BE2C (cell line): ENCODE results near the gene SH3BP5.

Source experiments
- DNase-seq: peaks from one replicate; pipeline ENCODE4 v3.0.0-alpha.2; 2020
- H3K27me3 ChIP-seq: fragments of 250-450 bp; sonication (Bioruptor Pico); 2 replicates; pipeline ENCODE4 v1.5.1; 2020; ENCODE audit warnings: mild to moderate bottlenecking
- H3K36me3 ChIP-seq: fragments of 250-450 bp; sonication (Bioruptor Pico); 2 replicates; pipeline ENCODE4 v1.5.1; 2020; ENCODE audit warnings: mild to moderate bottlenecking
- H3K4me1 ChIP-seq: fragments of 250-450 bp; sonication (Bioruptor Pico); 2 replicates; pipeline ENCODE4 v1.5.1; 2020
- H3K4me3 ChIP-seq: 2 replicates; pipeline ENCODE4 v1.5.1; 2011; ENCODE audit warnings: low read depth, low read length
- H3K9me3 ChIP-seq: fragments of 250-450 bp; sonication (Bioruptor Pico); 2 replicates; pipeline ENCODE4 v1.5.1; 2020
- TF ChIP-seq, protein P1 (sequence below): IDR thresholded peaks from 2 replicates; pipeline ENCODE4 v1.5.1; 2012; ENCODE audit warnings: mild to moderate bottlenecking, low read depth, low read length

SH3BP5 gene

DNA sequence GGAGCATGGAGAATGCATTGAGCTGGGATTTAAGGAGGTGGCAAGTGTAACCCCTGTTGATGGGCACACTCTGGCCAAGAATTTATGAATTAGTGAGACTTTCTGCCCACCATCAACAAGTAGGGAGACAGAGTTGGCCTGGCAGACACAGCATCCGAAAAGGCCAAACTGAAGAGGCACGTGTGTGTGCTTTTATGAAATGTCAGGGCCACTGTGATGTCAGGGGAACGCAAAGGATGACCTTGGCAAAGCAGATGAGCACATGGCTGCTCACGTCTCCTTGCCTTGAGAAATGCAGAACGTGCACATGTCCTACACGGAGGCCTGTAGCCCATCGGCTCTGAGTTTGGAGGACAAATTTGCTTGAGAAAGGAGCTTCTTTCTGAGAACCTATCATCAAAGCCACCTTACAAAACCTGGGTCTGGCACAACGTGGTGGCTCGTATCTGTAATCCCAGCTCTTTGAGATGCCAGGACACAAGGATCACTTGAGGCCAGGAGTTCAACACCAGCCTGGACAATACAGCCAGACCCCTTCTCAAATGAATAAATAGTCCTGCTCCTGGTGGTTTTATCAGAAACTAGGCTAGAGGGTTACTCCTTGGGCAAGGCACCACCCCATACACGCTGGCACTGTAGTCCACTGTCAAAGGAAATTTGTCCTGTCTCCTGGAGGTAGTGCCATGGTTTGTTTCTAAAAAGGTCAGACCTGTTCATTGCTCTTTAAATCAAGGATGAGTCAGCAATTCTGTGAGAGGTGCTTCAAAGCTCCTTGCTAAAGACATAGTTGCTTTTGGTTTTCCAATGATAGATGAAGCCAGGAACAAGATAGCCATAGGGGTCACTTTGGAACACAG is 941 bp upstream of the SH3BP5 start:
- no peaks in the 10 kb centered on the region for H3K4me1 ChIP-seq
- no peak for DNase-seq
- H3K27me3 ChIP-seq = no peaks in the 10 kb centered on the region
- H3K4me3 ChIP-seq = no peak overlapping the region; the same call in 1 of the 2 replicates
- no peaks in the 10 kb centered on the region for H3K9me3 ChIP-seq
- TF ChIP-seq, protein P1, sequence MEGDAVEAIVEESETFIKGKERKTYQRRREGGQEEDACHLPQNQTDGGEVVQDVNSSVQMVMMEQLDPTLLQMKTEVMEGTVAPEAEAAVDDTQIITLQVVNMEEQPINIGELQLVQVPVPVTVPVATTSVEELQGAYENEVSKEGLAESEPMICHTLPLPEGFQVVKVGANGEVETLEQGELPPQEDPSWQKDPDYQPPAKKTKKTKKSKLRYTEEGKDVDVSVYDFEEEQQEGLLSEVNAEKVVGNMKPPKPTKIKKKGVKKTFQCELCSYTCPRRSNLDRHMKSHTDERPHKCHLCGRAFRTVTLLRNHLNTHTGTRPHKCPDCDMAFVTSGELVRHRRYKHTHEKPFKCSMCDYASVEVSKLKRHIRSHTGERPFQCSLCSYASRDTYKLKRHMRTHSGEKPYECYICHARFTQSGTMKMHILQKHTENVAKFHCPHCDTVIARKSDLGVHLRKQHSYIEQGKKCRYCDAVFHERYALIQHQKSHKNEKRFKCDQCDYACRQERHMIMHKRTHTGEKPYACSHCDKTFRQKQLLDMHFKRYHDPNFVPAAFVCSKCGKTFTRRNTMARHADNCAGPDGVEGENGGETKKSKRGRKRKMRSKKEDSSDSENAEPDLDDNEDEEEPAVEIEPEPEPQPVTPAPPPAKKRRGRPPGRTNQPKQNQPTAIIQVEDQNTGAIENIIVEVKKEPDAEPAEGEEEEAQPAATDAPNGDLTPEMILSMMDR = no peak
- no peaks in the 10 kb centered on the region for H3K36me3 ChIP-seq

DNA sequence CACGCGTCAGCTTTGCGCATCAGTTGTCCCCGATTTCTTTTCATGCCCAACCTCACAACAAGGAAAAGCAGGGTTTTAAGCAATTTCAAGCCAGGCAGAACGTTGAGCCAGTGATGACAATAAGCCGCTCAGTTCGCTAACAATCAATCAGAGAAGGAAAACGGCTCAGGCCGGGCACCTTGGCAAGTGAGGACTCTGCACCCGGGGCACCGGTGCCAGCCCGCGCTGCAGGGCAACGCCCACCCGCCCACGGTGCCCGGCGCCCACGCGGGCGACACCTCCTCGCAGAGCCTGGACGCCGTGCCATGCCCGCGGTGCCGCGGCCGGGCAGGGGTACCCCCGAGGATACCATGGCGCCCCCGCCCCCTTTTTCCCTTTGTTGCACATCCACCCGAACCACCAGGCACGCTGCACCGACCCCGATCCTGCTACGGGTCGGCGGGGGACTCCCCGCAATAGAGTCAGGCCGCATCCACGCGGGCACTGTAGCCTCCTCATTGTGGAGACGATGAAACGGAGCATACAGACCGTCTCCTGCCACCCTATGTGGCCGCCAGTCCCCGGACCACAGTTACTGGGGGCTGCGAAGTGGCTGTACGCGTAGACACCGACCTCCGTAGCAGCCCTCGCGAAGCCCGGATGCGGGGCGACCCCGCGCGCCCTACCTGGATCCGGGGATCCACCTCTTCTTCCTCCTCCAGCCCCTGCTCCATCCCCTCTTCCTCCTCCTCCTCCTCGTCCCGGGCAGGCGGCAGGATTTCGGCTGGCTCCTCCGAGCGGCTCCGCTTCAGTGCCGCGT is 581 bp downstream of the SH3BP5 start:
- H3K4me3 ChIP-seq = peak overlapping the region; percentile 68
- TF ChIP-seq, protein P1 = no peak
- H3K36me3 ChIP-seq = no peaks in the 10 kb centered on the region
- peak; percentile 13 for DNase-seq
- no peaks in the 10 kb centered on the region for H3K4me1 ChIP-seq
- no peaks in the 10 kb centered on the region for H3K9me3 ChIP-seq
- no peaks in the 10 kb centered on the region for H3K27me3 ChIP-seq

DNA sequence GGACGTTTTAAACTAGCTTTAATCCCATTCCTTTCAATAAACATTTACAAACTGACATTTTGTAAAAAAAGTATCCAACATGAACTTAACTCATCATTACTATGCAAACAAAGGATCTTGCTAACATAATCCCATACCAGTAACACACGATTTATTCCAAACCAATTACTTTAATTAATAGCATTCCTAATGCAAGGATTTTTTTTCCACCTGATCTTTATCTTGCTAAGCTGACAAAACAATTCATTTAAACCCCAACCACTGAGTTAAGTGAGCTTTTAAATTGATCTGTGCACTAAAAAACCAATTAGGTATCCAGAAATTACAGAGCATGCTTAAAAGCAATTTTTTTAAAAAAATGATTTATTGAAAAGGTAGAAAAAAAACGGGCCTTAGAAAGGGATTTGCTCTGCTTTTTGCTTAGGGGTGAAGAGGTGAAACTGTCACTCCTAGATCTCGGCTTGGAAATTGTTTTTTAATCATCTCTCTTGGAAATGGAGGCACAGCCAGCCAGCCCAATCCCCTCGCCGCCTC is 1.2 kb downstream of the SH3BP5 start:
- H3K4me3 ChIP-seq = peak overlapping the region; percentile 68
- DNase-seq = no peak
- TF ChIP-seq, protein P1 = no peak
- no peaks in the 10 kb centered on the region for H3K36me3 ChIP-seq
- no peaks in the 10 kb centered on the region for H3K27me3 ChIP-seq
- H3K9me3 ChIP-seq = no peaks in the 10 kb centered on the region
- H3K4me1 ChIP-seq = 0 out of 2 replicates have a peak, but pooled peaks cover 2% of the 10 kb centered on the region

DNA sequence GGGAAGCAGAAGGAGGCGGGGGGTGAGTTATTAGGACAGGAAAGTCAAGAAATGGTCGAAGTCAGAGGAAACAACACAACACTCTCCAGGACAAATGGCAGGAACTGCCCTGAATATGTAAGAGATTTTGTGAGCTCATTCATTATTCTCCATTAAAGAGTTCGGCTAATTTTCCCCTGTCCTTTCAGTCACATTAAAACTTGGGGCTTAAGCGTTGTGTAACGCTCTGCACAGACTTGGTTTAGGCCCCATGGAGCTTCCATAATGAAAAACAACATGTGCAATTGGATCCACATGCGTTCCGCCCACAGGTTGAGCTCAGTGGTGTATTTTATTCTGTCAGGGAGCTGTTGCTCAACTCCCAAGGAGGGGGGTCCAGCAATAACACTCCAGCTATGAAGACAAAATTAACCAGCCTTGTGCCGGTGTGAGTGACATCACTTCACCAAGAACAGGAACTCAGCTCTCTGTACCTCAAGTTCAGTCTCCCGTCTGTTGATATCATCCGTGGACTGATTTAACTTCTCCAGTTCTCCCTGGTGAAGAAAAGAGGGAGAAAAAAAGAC is 2.3 kb downstream of the SH3BP5 start:
- Histone ChIP-seq H3K4me1 (0 out of 2 replicates have a peak, but pooled peaks cover 3% of the 10 kb centered on the region), H3K27me3 (no peaks in the 10 kb centered on the region), H3K36me3 (no peaks in the 10 kb centered on the region), H3K9me3 (no peaks in the 10 kb centered on the region), H3K4me3 (no peak overlapping the region)
- no peak for DNase-seq
- TF ChIP-seq, protein P1 = no peak

DNA sequence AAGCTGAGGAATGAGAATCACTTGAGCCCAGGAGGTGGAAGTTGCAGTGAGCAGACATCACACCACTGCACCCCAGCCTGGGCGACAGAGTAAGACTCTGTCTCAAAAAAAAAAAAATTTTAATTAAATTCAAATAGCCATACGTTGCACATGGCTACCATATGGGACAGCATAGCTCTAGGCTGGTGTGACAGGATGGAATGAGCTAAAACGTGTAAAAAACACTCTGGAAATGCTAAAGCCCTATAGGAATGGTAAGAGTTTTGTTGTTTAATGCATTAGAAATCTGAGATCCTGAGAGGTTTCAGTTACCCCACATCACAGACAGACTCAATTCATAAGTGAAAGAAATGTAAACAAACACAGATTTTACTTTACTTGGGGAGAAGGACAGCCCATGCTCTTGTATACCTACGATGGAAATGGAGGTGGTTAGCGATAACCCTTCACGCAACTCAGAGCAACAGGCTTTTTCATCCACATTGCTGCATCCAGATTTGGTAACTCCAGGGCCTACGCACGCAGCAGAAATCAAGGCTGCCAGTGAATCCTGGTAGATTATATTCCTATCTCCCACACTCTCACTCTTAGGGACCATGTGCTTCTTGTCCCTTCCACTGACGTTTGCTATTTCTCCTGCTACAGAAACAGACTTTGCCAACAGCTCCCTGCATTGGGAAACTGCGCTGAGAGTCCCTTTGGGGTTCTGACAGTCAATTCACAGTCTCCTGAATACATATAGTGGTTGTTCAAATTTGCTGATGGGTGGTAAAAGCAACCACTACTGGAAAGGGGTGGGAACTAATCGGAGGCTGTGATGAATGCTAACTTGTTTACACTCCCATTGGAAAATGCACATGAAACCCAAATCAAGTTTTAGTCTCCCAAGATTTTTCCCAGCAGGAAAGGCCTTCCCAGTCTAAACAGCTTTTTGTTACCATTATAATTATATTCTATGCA is 3.1 kb downstream of the SH3BP5 start:
- DNase-seq = no peak
- Histone ChIP-seq H3K4me1 (0 out of 2 replicates have a peak, but pooled peaks cover 3% of the 10 kb centered on the region), H3K27me3 (no peaks in the 10 kb centered on the region), H3K36me3 (no peaks in the 10 kb centered on the region), H3K4me3 (no peak overlapping the region), H3K9me3 (no peaks in the 10 kb centered on the region)
- TF ChIP-seq, protein P1 = no peak
